ENCODE measurements around the gene ABCA12.

Gene ABCA12

DNA sequence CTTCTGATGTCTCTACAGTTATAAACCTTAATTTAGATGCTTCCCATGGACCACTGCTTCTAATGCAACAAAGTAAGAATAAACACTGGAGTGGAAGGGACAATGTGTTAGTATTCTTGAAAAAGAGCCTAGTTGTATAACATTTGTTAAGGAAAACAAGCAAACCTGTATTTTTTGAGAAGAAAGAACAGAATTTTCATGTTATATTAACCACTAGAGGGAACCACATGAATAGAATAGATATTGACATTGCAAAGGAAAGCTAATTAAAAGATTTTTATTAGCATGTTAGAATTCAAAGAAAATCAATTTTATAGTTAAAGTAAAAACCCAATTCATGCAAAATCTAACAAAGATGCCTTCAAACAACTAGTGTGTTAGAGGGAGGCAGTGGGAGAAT lies 177.7 kb downstream of the ABCA12 start:
- DNase-seq (ENCODE audit: low spot score): no peak

- DNase-seq (ENCODE audit: low spot score): no peak
These were observed 191.5 kb downstream of the ABCA12 start for GRCh38 chr2:214946949-214947348.

- no peak for DNase-seq (ENCODE audit: low spot score)
These were observed 204.4 kb downstream of the ABCA12 start for GRCh38 chr2:214934006-214934405.

GRCh38 chr2:214904634-214905033 lies 233.8 kb downstream of the ABCA12 start:
- no peak for DNase-seq (ENCODE audit: low spot score)

DNA sequence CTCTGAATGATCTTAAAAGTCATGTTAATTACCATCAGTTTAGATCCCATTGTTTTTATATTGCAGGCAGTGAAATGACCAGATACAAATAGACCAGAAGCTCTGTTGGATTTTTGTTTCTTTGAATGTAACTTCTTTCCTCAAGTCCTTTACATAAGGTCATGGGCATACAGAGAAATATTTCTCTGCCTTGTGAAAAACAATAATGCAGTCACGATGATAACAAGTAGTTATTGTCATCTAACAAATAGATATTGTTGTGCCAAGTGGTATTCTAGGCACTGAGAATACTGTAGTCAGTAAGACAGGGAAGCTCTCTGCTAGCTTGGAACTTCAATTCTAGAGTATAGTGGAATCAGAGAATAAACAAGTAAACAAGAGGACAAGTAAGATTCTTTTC lies 234.2 kb downstream of the ABCA12 start:
- DNase-seq (ENCODE audit: low spot score): no peak

GRCh38 chr2:214902286-214902685 lies 236.1 kb downstream of the ABCA12 start:
- DNase-seq (ENCODE audit: low spot score): no peak

- DNase-seq (ENCODE audit: low spot score): no peak
These were observed 238.7 kb downstream of the ABCA12 start for GRCh38 chr2:214899751-214900150.

- DNase-seq (ENCODE audit: low spot score): no peak
These were observed 242.2 kb downstream of the ABCA12 start for GRCh38 chr2:214896274-214896673.

DNA sequence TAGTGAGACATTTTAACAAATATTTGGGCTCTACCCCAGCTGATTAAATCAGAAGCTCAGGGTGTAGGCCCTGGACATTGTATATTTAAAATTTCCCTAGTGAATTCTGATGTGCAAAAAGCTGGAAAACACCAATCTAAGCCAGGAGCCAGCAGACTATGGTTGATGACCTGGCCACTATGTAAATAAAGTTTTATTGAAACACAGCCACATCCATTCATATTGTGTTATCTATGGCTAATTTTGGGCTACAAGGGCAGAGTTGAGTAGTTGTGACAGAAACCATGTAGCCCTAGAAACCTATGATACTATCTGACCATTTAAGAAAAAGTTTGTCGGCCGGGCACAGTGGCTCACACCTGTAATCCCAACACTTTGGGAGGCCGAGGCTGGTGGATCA lies 243.0 kb downstream of the ABCA12 start:
- no peak for DNase-seq (ENCODE audit: low spot score)

DNA sequence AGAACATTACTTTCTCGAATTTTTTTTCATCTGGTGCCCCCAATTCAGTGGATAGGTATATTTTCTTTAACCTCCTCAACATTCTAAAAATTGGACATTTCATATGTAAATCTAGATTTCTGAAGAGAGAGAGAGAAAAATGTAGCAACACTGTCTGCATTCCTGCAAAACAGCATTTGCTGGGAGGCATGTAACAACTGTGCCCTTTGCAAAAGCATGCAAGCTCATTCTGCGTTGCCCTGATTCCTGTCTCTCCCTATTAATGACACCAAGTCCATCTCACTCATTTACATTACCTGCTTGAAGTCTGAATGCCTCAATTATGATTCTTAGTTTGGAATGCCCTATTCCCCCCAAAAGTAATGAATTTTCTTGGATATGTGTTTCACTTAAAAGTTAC lies 249.1 kb downstream of the ABCA12 start:
- DNase-seq (ENCODE audit: low spot score): no peak

DNA sequence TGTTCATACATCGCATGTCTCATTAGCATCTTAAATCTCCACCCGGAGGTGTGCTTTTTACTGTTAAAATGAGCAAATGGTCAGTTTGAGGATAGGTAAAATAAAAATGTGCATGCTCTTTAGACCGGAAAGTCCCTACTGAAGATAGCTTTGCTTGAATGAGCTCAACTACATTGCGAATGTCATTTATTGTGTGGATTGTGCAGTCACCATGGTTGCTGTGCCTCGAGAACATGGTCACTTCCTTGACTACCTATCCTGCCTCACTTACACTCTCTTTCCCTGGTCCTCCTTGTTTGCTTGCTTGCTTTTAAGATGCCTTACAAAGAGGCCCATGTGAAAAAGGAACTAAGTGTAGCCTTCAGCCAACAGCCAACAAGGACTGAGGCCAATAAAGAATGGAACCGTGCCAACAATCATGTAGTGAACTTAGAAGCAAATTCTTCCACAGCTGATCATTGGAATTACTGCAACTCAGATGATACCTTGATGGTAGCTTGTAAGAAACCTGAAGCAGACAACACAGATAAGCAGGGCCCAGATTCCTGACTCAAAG lies 256.7 kb downstream of the ABCA12 start:
- no peak for DNase-seq (ENCODE audit: low spot score)
